ENCODE measurements around the gene RNF126. TPM values are rescaled to one million over a fixed set of nuclear protein-coding genes. Genes with fewer than 3 reads are reported as not detected.
"Not testable (repeated sequence)": the region's sequence is repeated elsewhere in the genome, so short reads cannot be mapped to it uniquely, and the experiment has no call there.

RNF126 gene
- total and polyA plus RNA-seq, 7 donors = 25.2 to 72.1 (median 51.6) TPM

- no peak for TF ChIP-seq CTCF (IDR thresholded peaks at IDR 0.05)
- Histone ChIP-seq H3K4me1 (no peaks in the 10 kb centered on the region), H3K4me3 (no peak overlapping the region), H3K27me3 (ENCODE audit: insufficient read depth in 3 of 3, low read length in 2 of 3) (peaks cover 0 to 20% (median 0%) of the 10 kb centered on the region in 3 donors), H3K9me3 (no peaks in the 10 kb centered on the region), H3K36me3 (ENCODE audit: insufficient read depth in 1 of 2, low read depth in 1 of 2) (no peaks in the 10 kb centered on the region), H3K27ac (no peak overlapping the region)
- DNase-seq = peak; percentile 46 to 78
- intact Hi-C loops (cut with DNase I) = no loop called here
- ATAC-seq = peak; percentile 18 to 49 (median 30)
- 18 to 24% (median 24%) methylated on average over 11 to 22 of the region's 22 CpGs for WGBS, 3 donors
Measured at GRCh38 chr19:609004-609346, 54.0 kb downstream of the RNF126 start.

- peaks cover 0 to 20% (median 0%) of the 10 kb centered on the region in 3 donors for H3K27me3 ChIP-seq (ENCODE audit: insufficient read depth in 3 of 3, low read length in 2 of 3)
- DNase-seq = no peak
- H3K36me3 ChIP-seq (ENCODE audit: insufficient read depth in 1 of 2, low read depth in 1 of 2) = no peaks in the 10 kb centered on the region
- H3K27ac ChIP-seq = no peak overlapping the region
- 61 to 71% (median 61%) methylated on average over 30 of the region's 30 CpGs for WGBS, 3 donors
- no peaks in the 10 kb centered on the region for H3K9me3 ChIP-seq
- H3K4me3 ChIP-seq = no peak overlapping the region
- peak in 2 of 4 donors; percentile 13 to 30 for ATAC-seq
- intact Hi-C loops (cut with DNase I) = no loop called here
- TF ChIP-seq CTCF (IDR thresholded peaks at IDR 0.05) = no peak
- no peaks in the 10 kb centered on the region for H3K4me1 ChIP-seq
Measured at GRCh38 chr19:608155-609003, 54.6 kb downstream of the RNF126 start.

- H3K4me1 ChIP-seq = no peaks in the 10 kb centered on the region
- intact Hi-C loops (cut with DNase I) = no loop called here
- H3K27me3 ChIP-seq (ENCODE audit: insufficient read depth in 3 of 3, low read length in 2 of 3) = peaks cover 0 to 20% (median 0%) of the 10 kb centered on the region in 3 donors
- DNase-seq = no peak
- no peaks in the 10 kb centered on the region for H3K9me3 ChIP-seq
- H3K36me3 ChIP-seq (ENCODE audit: insufficient read depth in 1 of 2, low read depth in 1 of 2) = no peaks in the 10 kb centered on the region
- no peak for TF ChIP-seq CTCF (IDR thresholded peaks at IDR 0.05)
- no peak overlapping the region for H3K27ac ChIP-seq
- 65 to 78% (median 78%) methylated on average over 29 to 30 of the region's 30 CpGs for WGBS, 3 donors
- H3K4me3 ChIP-seq = no peak overlapping the region
- no peak for ATAC-seq
Measured at GRCh38 chr19:607301-608154, 55.5 kb downstream of the RNF126 start.

- 68 to 83% (median 80%) methylated on average over 21 to 34 of the region's 34 CpGs for WGBS, 3 donors
- H3K27me3 ChIP-seq (ENCODE audit: insufficient read depth in 3 of 3, low read length in 2 of 3) = peaks cover 0 to 20% (median 0%) of the 10 kb centered on the region in 3 donors
- intact Hi-C loops (cut with DNase I); ATAC-seq; H3K27ac ChIP-seq; H3K4me1 ChIP-seq; H3K9me3 ChIP-seq; H3K4me3 ChIP-seq; DNase-seq; H3K36me3 ChIP-seq (ENCODE audit: insufficient read depth in 1 of 2, low read depth in 1 of 2): not testable (repeated sequence)
Measured at GRCh38 chr19:605061-605971, 57.7 kb downstream of the RNF126 start.
